C4-2B (cell line): ENCODE measurements around the gene CEP152.

ENCODE experiments used
- CTCF ChIP-seq: fragments of 450-650 bp; conservative IDR thresholded peaks from 2 replicates; pipeline ENCODE4 v1.5.1; 2017; ENCODE audit warnings: mild to moderate bottlenecking
- ZFX ChIP-seq: fragments of 450-650 bp; IDR thresholded peaks from 2 replicates; pipeline ENCODE4 v1.6.1; 2017

DNA sequence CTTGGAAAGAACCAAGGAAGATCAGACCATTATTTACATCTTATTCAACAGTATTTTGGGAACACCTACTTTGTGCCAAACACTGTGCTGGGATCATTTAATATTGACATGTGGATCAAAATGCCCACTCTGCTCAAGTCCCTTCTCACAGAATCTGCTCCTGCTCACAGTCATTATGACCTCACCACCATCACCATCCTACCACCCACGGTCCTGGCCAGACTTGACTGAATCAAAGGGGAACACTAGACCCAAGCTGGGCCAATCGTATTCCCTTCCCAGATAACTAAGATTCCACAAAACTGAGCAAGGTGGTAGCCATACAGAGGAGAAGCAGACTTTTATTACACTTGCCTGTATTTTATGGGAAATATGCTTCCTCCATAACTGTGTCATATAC, 3.4 kb upstream of the CEP152 start:
- no peak for TF ChIP-seq CTCF
- TF ChIP-seq ZFX: no peak
